ENCODE data around the gene ARRDC2. TPM values are rescaled to one million over a fixed set of nuclear protein-coding genes. Genes with fewer than 3 reads are reported as not detected.

ARRDC2 gene
- total RNA-seq: 10 to 100 TPM; 24.7 to 26.5 TPM

GRCh38 chr19:18007917-18008673, at the start of gene ARRDC2:
TSS of gene ARRDC2 (plus strand) at chr19:18008170. CDS start at chr19:18008311, 141 bp downstream.
- ChIA-PET CTCF (interaction anchor here (0.7 to 3.3 kb wide), 17 partner anchors 9 to 160 kb away, joined by 3 to 67 read pairs (median 4); partner anchors contain the start of gene IL12RB1), POLR2A (interaction anchor here (0.6 to 2.7 kb wide), 4 partner anchors 14 to 847 kb away, joined by 4 to 20 read pairs (median 4); no protein-coding TSS in a partner anchor)

- CTCF ChIA-PET: no interaction called here
- POLR2A ChIA-PET: no interaction called here
These were observed 43.9 kb upstream of the ARRDC2 start for GRCh38 chr19:17963936-17964691.

DNA sequence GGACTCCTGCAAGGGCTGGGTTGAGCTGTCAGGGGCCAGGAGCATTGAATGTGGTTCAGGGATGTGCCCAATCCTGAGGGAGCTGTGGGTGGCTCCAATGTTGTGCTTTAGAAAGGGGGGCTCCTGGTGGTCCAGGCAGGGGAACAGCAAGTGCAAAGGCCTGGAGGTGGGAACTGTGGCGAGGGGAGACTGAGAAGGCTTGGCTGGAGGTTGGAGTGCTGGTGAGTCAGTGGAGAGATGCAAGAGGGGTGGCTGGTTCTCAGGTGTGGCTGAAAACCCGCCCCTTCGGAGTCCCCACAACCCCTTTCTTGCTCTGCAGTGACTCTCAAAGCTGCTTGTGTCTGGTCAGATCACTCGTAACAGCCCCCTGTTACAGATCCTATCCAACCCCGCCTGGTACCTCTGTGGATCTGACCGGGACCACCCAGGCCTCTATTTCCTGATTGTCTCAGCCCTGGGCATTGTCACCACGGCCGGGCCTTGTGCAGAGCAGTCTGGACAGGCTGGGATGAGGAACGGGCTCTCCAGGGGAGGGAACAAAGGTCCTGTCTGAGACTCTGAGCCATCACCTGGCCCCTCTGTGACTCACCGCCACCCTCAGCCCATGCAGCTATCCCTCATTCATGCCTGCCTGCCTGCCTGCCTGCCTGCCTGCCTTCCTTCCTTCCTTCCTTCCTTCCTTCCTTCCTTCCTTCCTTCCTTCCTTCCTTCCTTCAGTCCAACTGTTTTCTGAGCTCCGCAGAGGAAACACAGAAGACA, 42.4 kb upstream of the ARRDC2 start:
- POLR2A ChIA-PET: interaction anchor here (0.9 kb wide), 1 partner anchor 33 kb away, joined by 3 read pairs; the partner anchor contains the start of gene CCDC124

DNA sequence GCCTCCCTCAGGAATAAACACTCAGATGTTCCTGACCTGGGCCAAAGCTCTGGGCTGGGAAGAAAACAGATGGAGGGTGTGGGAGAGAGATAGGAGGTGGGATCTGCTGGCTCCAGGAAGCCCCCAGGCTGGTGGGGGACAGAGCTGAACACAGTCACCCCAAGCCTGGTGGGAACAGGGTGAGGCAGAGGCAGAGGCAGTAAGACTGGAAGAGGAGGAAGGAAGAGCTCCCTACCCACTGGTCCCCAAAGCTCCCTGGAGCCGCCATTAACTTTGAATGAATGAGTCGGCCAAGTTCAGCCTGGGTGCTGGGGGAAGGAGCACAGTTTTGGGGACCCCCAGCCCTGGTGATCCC, 41.9 kb upstream of the ARRDC2 start:
- CTCF ChIA-PET: interaction anchor here (2.2 kb wide), 1 partner anchor 31 kb away, joined by 9 read pairs; no protein-coding TSS in a partner anchor
- POLR2A ChIA-PET: interaction anchor here (0.9 kb wide), 1 partner anchor 33 kb away, joined by 3 read pairs; the partner anchor contains the start of gene CCDC124

More for the DNA sequence above, 42.4 kb upstream of the ARRDC2 start:
- CTCF ChIA-PET: interaction anchor here (0.5 to 2.2 kb wide), 2 partner anchors 19 to 31 kb away, joined by 3 to 9 read pairs; no protein-coding TSS in a partner anchor

GRCh38 chr19:17966550-17967256, 41.3 kb upstream of the ARRDC2 start, which contains the start of gene KCNN1:
TSS of gene KCNN1 (plus strand) at chr19:17967107. CDS start at chr19:17973889, 6,782 bp downstream.
- POLR2A ChIA-PET: interaction anchor here (0.9 kb wide), 1 partner anchor 34 kb away, joined by 3 read pairs; the partner anchor contains the start of gene CCDC124
- CTCF ChIA-PET: interaction anchor here (0.6 to 2.2 kb wide), 2 partner anchors 30 to 67 kb away, joined by 3 to 9 read pairs; no protein-coding TSS in a partner anchor

DNA sequence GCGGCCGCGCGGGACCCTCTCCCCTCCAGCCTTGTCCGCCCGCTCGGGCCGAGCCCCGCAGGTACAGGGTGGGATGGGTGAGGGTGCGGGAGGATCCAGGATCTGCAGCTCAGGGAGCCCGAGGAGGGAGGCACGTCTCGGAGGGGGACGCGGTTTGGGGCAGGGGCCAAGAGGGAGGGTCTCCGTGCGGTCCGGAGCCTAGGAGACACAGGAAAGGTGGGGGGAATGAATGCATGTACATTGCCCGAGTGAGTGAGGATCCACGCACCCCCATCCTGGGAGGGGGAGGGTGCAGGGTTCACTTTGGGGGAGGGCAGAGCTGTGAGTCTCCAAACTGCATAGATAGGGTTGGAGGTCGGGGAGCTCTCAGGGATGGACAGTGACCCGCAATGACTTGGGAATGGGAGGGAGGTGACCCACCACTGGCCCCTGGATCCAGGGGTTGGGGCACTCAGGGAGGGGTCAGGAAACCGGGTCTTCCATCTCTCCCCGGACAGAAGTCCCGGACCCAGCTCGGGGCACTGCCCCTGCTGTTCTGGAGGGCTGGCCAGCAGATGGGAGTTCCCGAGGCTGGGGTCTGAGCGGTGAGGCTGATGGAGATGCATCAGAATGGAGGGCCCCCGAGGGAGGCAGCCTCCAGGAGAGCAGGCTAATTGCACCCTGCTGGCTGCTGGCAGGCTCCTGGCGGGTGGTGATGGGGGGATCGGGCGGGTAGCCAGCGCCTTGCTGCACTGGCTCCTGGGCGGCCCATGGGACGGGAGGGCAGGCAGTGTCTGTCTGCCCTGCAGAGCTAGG, 40.5 kb upstream of the ARRDC2 start:
- ChIA-PET POLR2A (no interaction called here), CTCF (interaction anchor here (0.6 kb wide), 1 partner anchor 66 kb away, joined by 3 read pairs; no protein-coding TSS in a partner anchor)

GRCh38 chr19:17968362-17968761, 39.6 kb upstream of the ARRDC2 start:
- CTCF ChIA-PET: interaction anchor here (1.4 kb wide), 1 partner anchor 29 kb away, joined by 5 read pairs; no protein-coding TSS in a partner anchor

DNA sequence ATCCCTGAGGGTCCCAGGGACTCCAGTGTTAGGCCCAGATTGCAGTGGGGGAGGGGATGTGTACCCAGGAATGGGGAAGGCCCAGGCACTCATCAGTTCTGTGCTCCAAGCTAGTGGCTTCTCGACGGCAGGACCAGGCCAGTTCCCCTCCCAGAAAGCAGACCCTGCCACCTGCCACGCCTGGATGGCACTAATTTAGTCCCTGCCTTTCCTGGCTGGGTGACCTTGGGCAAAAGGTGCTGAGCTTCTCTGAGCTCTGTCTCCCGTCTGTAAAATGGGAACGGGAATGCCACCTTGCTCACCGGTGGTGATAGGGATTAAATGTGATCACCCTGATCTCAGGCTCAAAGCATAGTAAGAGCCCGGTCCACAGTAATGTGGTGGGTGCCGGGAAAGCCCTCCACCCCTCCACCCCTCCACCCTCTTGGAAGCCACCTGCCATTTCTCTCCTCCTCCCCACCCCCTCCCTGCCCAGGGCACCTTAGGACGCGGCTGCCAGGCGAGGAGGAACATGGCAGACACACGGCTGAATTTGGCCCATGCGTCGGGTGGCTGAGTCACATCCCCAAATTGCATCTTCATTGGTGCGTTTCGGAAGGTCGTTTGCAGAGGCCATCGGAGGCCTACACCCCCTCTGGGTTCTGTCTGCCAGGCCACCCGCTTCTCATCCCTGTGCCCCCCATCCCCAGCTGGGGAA, 38.7 kb upstream of the ARRDC2 start:
- ChIA-PET CTCF (interaction anchor here (1.4 kb wide), 1 partner anchor 28 kb away, joined by 5 read pairs; no protein-coding TSS in a partner anchor), POLR2A (interaction anchor here (0.7 kb wide), 1 partner anchor 110 kb away, joined by 3 read pairs; no protein-coding TSS in a partner anchor)

More at GRCh38 chr19:17968362-17968761, 39.6 kb upstream of the ARRDC2 start:
- POLR2A ChIA-PET: no interaction called here

DNA sequence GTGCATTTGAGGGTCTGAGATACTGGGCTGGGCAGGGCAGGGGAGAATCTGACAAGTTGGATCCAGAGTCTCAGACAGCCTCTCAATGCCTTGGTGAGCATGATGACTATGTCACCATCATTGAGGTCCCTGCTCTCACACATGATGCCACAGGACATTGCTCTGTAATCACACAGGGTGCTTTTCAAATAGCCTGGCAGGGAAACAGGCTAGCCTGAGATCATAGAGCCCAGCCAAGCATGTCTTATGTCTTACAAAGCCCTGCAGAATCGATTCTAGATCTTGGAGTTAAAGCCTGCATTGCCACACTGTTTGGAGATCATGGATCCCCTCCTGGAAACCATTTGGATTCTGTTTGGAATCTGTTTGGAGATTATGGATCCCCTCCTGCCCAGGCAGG, 35.7 kb upstream of the ARRDC2 start:
- ChIA-PET CTCF (no interaction called here), POLR2A (no interaction called here)

GRCh38 chr19:17973759-17974158, 34.2 kb upstream of the ARRDC2 start:
- CTCF ChIA-PET: interaction anchor here (0.6 to 0.7 kb wide), 2 partner anchors 23 to 263 kb away, joined by 3 to 4 read pairs; no protein-coding TSS in a partner anchor
- POLR2A ChIA-PET: no interaction called here

DNA sequence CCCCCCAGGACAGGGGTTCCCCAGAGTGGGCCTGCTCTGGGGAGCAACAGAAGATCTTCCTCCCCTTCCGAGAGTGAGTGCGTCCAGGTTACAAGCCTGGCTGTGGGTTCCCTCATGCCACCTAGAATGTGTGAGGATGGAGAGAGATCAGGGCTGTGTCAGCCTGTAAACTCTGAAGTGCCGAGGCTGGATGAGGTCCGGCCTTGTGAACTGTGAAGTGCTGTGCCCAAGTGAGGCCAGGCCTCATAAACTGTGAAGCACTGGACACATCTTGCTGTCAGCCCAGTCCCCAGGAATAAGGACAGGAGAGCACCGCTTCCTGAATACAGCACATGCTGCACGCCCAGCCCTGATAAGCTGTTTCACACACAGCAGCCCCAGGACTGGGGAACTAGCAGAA, 33.4 kb upstream of the ARRDC2 start:
- POLR2A ChIA-PET: no interaction called here

GRCh38 chr19:17975032-17975431, 32.9 kb upstream of the ARRDC2 start:
- CTCF ChIA-PET: no interaction called here
- POLR2A ChIA-PET: no interaction called here

More for the DNA sequence above, 33.4 kb upstream of the ARRDC2 start:
- CTCF ChIA-PET: no interaction called here

DNA sequence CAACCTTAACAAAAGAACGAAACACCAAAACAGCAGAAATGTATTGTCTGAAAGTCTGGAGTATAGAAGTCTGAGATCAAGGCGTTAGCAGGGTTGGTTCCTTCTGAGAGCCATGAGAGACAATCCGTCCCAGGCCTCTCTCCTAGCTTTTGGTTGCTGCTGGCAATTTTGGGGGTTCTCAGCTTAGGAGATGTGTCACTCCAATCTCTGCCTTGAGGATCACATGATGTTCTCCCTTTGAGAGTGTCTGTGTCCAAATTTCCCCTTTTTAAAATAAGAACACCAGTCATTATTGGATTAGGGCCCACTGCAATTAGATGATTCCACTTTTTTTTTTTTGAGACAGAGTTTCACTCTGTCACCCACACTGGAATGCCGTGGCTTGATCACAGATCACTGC, 30.9 kb upstream of the ARRDC2 start:
- POLR2A ChIA-PET: no interaction called here
- CTCF ChIA-PET: no interaction called here

DNA sequence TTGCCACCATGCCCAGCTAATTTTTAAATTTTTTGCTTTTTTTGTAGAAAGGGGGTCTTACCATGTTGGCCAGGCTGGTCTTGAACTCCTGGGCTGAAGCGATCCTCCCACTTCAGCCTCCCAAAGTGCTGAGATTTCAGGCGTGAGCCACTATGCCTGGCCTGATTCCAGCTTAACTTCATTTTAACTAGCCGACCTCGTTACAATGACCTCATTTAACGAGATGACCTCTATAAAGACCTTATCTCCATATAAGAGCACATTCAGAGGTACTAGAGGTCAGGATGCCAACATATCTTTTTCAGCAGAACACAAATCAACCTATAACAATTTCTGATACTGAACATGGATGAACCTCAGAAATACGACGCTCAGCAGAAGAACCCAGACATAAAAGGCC, 30.5 kb upstream of the ARRDC2 start:
- POLR2A ChIA-PET: no interaction called here
- CTCF ChIA-PET: no interaction called here

DNA sequence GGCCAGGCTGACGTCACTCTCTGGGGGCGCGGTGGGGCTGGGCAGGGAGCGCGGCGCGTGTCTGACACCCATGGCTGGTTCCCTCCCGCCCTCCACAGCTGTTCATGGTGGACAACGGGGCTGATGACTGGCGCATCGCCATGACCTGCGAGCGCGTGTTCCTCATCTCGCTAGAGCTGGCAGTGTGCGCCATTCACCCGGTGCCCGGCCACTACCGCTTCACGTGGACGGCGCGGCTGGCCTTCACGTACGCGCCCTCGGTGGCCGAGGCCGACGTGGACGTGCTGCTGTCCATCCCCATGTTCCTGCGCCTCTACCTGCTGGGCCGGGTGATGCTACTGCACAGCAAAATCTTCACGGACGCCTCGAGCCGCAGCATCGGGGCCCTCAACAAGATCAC, 26.4 kb upstream of the ARRDC2 start:
- CTCF ChIA-PET: no interaction called here

GRCh38 chr19:17982430-17982829, 25.5 kb upstream of the ARRDC2 start:
- CTCF ChIA-PET: no interaction called here
- POLR2A ChIA-PET: no interaction called here

More for the DNA sequence above, 26.4 kb upstream of the ARRDC2 start:
- POLR2A ChIA-PET: no interaction called here

Measured in activated CD8-positive, alpha-beta memory T cell treated with anti-CD3 and anti-CD28 coated beads for 36 hours (primary cell).